HCT116 (cell line): ENCODE results near the gene CASP6. TPM values are rescaled to one million over a fixed set of nuclear protein-coding genes. Genes with fewer than 3 reads are reported as not detected.

Experiments
- total RNA-seq: library from RNA; stranded (reverse); gene quantifications from one replicate; pipeline ENCODE4 v1.2.1, GENCODE V29; 2021; ENCODE audit not compliant: unreplicated experiment

Gene CASP6
- total RNA-seq, 1 experiment from 2014 or later: 18.1 TPM

Other genes with a start within 250 kb of the CASP6 start
- gene MCUB, start 143.2 kb downstream of the CASP6 start, total RNA-seq: 18.6 TPM
- gene PLA2G12A, start 26.6 kb upstream of the CASP6 start, total RNA-seq: 37.9 TPM
- 0.84 TPM for gene CFI, start 98.6 kb upstream of the CASP6 start, total RNA-seq
- gene GAR1, start 112.3 kb upstream of the CASP6 start, total RNA-seq: 40.6 TPM
- 0.42 TPM for gene RRH, start 124.5 kb upstream of the CASP6 start, total RNA-seq
- 0.47 TPM for gene LRIT3, start 144.7 kb upstream of the CASP6 start, total RNA-seq
- 0.57 TPM for gene EGF, start 209.4 kb upstream of the CASP6 start, total RNA-seq